Activated CD4-positive, alpha-beta T cell treated with anti-CD3 and anti-CD28 coated beads for 1 hour (primary cell): ENCODE measurements around the gene CYP4F22.
"Not testable (repeated sequence)": the region's sequence is repeated elsewhere in the genome, so short reads cannot be mapped to it uniquely, and the experiment has no call there.

Source experiments
- DNase-seq: peaks from one replicate; pipeline ENCODE4 v3.0.0-alpha.2; 2020

Gene CYP4F22

DNA sequence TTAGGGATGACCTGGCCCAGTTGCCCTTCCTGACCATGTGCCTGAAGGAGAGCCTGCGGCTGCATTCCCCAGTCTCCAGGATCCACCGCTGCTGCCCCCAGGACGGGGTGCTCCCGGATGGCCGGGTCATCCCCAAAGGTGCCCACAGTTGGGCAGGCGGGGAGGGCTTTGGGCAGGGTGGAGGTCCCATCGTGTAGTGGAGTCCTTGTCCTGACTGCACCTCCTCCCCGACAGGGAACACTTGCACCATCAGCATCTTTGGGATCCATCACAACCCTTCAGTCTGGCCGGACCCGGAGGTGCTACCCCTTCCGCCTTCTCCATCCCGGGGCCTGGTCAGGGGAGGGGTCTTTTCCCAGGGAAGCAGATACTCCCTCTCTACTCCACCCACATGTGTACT lies 75.0 kb downstream of the CYP4F22 start:
- DNase-seq: no peak

- no peak for DNase-seq
These were observed 75.8 kb downstream of the CYP4F22 start for GRCh38 chr19:15584095-15584494.

GRCh38 chr19:15584541-15585115 lies 76.3 kb downstream of the CYP4F22 start:
- peak; percentile 71 for DNase-seq

DNA sequence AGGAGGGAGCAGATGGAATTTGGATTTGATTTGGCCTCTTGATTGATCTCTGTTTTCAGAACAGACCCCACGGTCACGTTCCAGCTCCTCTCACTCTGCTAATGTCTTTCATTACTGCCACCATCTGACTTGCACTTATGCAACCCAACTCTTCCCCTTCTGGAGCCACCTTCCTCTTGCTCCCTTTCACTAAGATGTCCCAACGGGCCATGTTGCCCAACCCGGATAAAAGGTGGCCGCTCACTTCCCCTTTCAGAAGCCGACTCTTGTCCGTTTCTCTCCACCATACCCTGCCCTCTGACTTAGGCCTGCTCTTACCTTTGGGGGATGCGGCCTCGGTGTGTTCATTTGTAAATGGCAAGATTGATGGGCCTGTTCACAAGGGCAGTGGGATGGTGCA lies 79.3 kb downstream of the CYP4F22 start:
- DNase-seq: no peak

- no peak for DNase-seq
These were observed 79.9 kb downstream of the CYP4F22 start for GRCh38 chr19:15588265-15588664.

- no peak for DNase-seq
These were observed 81.6 kb downstream of the CYP4F22 start for GRCh38 chr19:15589760-15590451.

GRCh38 chr19:15591796-15592195 lies 83.5 kb downstream of the CYP4F22 start:
- no peak for DNase-seq

DNA sequence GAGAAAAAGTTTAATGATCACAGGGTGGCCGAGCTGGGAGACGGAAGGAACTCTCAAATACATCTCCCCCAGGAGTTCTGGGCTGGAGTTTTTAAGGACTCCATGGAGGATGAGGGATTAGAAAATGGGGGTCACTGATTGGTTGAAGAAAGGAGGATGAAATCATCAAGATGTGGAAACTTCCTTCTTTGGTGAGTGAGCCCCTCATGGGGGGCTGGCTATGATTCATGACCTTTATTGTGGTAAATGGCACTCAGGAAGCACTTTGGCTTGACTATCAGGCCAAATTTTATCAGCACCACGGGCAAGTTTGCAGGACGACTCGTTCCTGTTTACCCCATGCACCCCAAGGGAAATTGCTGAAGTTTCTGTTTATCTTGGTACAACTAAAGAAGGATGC lies 84.2 kb downstream of the CYP4F22 start:
- not testable (repeated sequence) for DNase-seq

DNA sequence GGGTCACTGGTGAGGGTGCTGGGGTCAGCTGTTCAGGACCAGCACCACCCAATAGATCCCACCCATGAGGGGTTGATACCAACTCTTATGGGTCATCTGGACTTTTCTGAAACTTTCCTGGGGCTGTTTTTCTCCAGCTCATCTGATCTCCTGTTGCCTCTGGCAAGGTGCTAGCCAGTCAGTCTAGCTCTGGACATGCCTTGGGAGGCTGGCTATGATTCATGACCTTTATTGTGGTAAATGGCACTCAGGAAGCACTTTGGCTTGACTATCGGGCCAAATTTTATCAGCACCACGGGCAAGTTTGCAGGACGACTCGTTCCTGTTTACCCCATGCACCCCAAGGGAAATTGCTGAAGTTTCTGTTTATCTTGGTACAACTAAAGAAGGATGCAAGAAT lies 85.4 kb downstream of the CYP4F22 start:
- DNase-seq: not testable (repeated sequence)

DNA sequence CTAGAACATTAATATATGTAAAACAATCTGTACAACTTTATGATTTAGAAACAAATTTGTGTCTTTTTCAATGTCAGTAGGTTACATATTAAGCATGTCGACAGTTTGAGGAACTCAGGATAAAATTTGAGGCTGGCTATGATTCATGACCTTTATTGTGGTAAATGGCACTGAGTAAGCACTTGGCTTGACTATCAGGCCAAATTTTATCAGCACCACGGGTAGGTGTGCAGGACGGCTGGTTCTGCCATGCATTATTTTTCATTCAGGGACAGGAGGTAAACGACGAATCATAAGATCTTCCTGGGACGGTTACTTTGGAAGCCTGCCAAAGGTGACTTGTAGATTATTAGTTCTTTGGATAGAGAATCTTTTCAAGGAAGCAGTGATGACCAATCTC lies 86.7 kb downstream of the CYP4F22 start:
- DNase-seq: no peak
